Neuron (in vitro differentiated cells): ENCODE data around the gene SERPINI1.

Experiments
- H2AFZ ChIP-seq: one replicate; pipeline ENCODE4 v1.6.1; 2013; ENCODE audit warnings: low read depth, mild to moderate bottlenecking, inconsistent platforms, low read length, moderate library complexity
- H3K27me3 ChIP-seq: one replicate; pipeline ENCODE4 v1.6.1; 2013; ENCODE audit warnings: low read length; ENCODE audit not compliant: insufficient read depth
- H3K36me3 ChIP-seq: one replicate; pipeline ENCODE4 v1.6.1; 2013; ENCODE audit warnings: low read length; ENCODE audit not compliant: insufficient read depth
- H3K4me1 ChIP-seq: one replicate; pipeline ENCODE4 v1.6.1; 2013; ENCODE audit warnings: low read length; ENCODE audit not compliant: insufficient read depth
- H3K4me3 ChIP-seq: 2 replicates; pipeline ENCODE4 v1.5.1; 2013; ENCODE audit warnings: mild to moderate bottlenecking, low read length, moderate library complexity
- H3K9me3 ChIP-seq: one replicate; pipeline ENCODE4 v1.6.1; 2013; ENCODE audit warnings: low read length

SERPINI1 gene

GRCh38 chr3:167870181-167870580 lies 134.7 kb downstream of the SERPINI1 start:
- H3K4me1 ChIP-seq: peaks cover 6% of the 10 kb centered on the region
- no peaks in the 10 kb centered on the region for H3K36me3 ChIP-seq
- no peak overlapping the region for H3K4me3 ChIP-seq
- H3K27me3 ChIP-seq: no peaks in the 10 kb centered on the region
- no peaks in the 10 kb centered on the region for H3K9me3 ChIP-seq
- H2AFZ ChIP-seq: peak overlapping the region; percentile 38

GRCh38 chr3:167870759-167871158 lies 135.2 kb downstream of the SERPINI1 start:
- Histone ChIP-seq H3K27me3 (no peaks in the 10 kb centered on the region), H3K4me1 (peaks cover 6% of the 10 kb centered on the region), H3K4me3 (no peak overlapping the region), H2AFZ (no peak overlapping the region), H3K9me3 (no peaks in the 10 kb centered on the region), H3K36me3 (no peaks in the 10 kb centered on the region)

- no peak overlapping the region for H3K4me3 ChIP-seq
- no peak overlapping the region for H2AFZ ChIP-seq
- H3K27me3 ChIP-seq: no peaks in the 10 kb centered on the region
- peaks cover 6% of the 10 kb centered on the region for H3K4me1 ChIP-seq
- H3K36me3 ChIP-seq: no peaks in the 10 kb centered on the region
- H3K9me3 ChIP-seq: no peaks in the 10 kb centered on the region
Measured at GRCh38 chr3:167872032-167872431, 136.5 kb downstream of the SERPINI1 start.

GRCh38 chr3:167872941-167873340 lies 137.4 kb downstream of the SERPINI1 start:
- Histone ChIP-seq H3K9me3 (no peaks in the 10 kb centered on the region), H3K4me3 (no peak overlapping the region), H3K4me1 (peaks cover 6% of the 10 kb centered on the region), H3K36me3 (no peaks in the 10 kb centered on the region), H2AFZ (no peak overlapping the region), H3K27me3 (no peaks in the 10 kb centered on the region)

GRCh38 chr3:167874671-167875372 lies 139.3 kb downstream of the SERPINI1 start:
- Histone ChIP-seq H3K4me1 (peaks cover 6% of the 10 kb centered on the region), H3K36me3 (no peaks in the 10 kb centered on the region), H3K4me3 (no peak overlapping the region), H2AFZ (no peak overlapping the region), H3K9me3 (no peaks in the 10 kb centered on the region), H3K27me3 (no peaks in the 10 kb centered on the region)
